SJSA1 (cell line): ENCODE measurements around the gene PEX5L. TPM values are rescaled to one million over a fixed set of nuclear protein-coding genes. Genes with fewer than 3 reads are reported as not detected.

Experiments used
- DNase-seq, 2 experiments: peaks; one replicate each; pipeline ENCODE4 v3.0.0-alpha.2; 2015 to 2020; ENCODE audit warnings: low spot score in 2 of 2, low read depth in 1 of 2
- H3K27ac ChIP-seq: fragments of 250-450 bp; sonication (Bioruptor Pico); 2 replicates; pipeline ENCODE4 v1.5.1; 2020; ENCODE audit warnings: mild to moderate bottlenecking, moderate library complexity
- H3K27me3 ChIP-seq: fragments of 250-450 bp; sonication (Bioruptor Pico); replicated peaks from 2 replicates; pipeline ENCODE4 v1.5.1; 2020; ENCODE audit warnings: mild to moderate bottlenecking, moderate library complexity
- H3K36me3 ChIP-seq: fragments of 250-450 bp; sonication (Bioruptor Pico); 2 replicates; pipeline ENCODE4 v1.5.1; 2020; ENCODE audit warnings: mild to moderate bottlenecking
- H3K4me1 ChIP-seq: fragments of 250-450 bp; sonication (Bioruptor Pico); replicated peaks from 2 replicates; pipeline ENCODE4 v1.6.1; 2021; ENCODE audit warnings: mild to moderate bottlenecking
- H3K4me3 ChIP-seq: fragments of 250-450 bp; sonication (Bioruptor Pico); 2 replicates; pipeline ENCODE4 v1.5.1; 2020; ENCODE audit warnings: mild to moderate bottlenecking
- H3K9me3 ChIP-seq: fragments of 250-450 bp; sonication (Bioruptor Pico); replicated peaks from 2 replicates; pipeline ENCODE4 v1.5.1; 2020; ENCODE audit warnings: mild to moderate bottlenecking
- total RNA-seq: library from RNA; depleted of rRNA; stranded (reverse); fragments of >200 nt; shearing (Covaris generic); gene quantifications from 2 replicates; pipeline ENCODE4 v1.2.3, GENCODE V29; 2014

PEX5L gene
- total RNA-seq, 1 experiment from 2014 or later, result not detected

DNA sequence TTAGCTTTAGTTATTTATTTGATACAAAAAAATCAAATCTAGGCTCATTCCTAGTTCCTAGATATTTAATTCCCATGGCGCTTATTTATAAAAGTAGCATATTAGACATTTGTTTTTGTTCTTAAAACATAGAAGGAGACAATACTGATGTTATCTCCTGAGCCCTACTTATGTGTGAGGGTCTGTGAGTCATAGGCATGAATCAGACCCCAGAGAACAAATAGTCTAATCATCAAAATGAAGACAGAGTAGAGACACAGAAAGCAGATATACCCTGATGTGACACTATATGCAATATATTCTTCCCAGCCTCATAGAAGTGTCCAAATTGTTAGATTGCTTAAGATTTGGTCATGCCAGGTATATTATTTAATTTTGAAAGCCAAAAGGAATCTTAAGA lies 44.9 kb downstream of the PEX5L start:
- Histone ChIP-seq H3K27ac (no peak overlapping the region), H3K36me3 (no peaks in the 10 kb centered on the region), H3K4me3 (no peak overlapping the region), H3K27me3 (no peaks in the 10 kb centered on the region), H3K9me3 (no peaks in the 10 kb centered on the region), H3K4me1 (no peaks in the 10 kb centered on the region)
- DNase-seq, result no peak

DNA sequence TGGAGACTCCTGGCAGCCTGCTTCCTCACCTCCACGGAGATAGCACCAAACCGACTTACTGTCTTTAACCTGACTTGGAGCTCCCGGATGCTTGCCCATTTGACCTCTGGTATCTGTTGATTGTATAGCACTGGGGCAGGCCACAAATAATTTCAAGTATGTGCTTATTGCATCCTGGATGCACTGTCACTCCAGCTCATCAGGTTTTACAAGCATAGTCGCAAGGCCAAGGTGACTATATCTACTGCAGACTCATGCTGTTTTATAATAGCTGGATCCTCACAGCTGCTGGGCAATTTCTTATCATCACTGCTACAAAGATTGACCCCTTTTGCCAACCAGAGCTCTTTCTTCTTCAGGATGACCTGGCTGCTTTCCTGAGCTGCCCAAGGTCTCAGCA lies 45.6 kb downstream of the PEX5L start:
- H3K27me3 ChIP-seq, result no peaks in the 10 kb centered on the region
- DNase-seq, result no peak
- H3K9me3 ChIP-seq, result no peaks in the 10 kb centered on the region
- no peaks in the 10 kb centered on the region for H3K36me3 ChIP-seq
- no peak overlapping the region for H3K27ac ChIP-seq
- H3K4me3 ChIP-seq, result no peak overlapping the region
- no peaks in the 10 kb centered on the region for H3K4me1 ChIP-seq

DNA sequence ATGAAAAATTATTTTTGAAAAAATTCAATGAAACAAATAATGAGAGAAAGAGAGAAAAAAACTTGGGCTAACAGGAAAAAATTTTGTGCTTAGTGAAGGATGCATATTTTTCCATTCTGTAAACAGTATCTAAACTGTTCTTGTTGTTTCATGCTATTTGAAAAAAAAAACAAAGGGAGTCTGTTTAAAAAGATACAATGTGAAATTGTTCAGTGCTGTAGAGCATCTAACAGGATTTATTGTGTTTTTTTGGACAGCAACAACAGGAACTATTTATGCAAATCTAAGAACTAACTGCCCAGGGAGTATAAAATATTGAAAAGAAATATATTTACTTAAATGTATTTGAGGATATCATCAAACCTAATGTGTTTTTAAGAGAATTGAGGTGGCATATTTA lies 55.1 kb downstream of the PEX5L start:
- DNase-seq, result no peak
- H3K36me3 ChIP-seq, result no peaks in the 10 kb centered on the region
- H3K27me3 ChIP-seq, result no peaks in the 10 kb centered on the region
- H3K4me3 ChIP-seq, result no peak overlapping the region
- no peaks in the 10 kb centered on the region for H3K4me1 ChIP-seq
- H3K27ac ChIP-seq, result no peak overlapping the region
- no peaks in the 10 kb centered on the region for H3K9me3 ChIP-seq

DNA sequence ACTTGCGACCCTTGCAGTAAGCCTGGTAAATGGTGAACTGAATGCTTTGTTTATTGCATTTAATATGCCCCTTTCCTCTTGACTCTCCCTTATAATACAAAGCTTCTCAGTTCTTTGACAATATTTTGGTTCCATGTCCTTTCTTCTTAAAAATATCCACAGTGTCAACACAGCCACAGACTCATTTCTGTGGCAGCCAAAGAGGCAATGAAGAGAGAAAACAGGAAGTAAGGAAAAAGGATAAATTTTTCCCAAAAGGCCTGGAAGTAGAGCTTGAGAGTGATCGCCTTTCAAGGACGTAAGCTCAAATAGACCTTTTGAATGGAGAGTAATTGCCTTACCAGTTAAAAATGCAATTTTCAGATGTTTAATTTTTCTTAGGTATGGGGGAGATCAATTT lies 59.4 kb downstream of the PEX5L start:
- no peaks in the 10 kb centered on the region for H3K4me1 ChIP-seq
- no peak for DNase-seq
- no peaks in the 10 kb centered on the region for H3K36me3 ChIP-seq
- H3K4me3 ChIP-seq, result no peak overlapping the region
- no peaks in the 10 kb centered on the region for H3K27me3 ChIP-seq
- H3K27ac ChIP-seq, result no peak overlapping the region
- no peaks in the 10 kb centered on the region for H3K9me3 ChIP-seq

DNA sequence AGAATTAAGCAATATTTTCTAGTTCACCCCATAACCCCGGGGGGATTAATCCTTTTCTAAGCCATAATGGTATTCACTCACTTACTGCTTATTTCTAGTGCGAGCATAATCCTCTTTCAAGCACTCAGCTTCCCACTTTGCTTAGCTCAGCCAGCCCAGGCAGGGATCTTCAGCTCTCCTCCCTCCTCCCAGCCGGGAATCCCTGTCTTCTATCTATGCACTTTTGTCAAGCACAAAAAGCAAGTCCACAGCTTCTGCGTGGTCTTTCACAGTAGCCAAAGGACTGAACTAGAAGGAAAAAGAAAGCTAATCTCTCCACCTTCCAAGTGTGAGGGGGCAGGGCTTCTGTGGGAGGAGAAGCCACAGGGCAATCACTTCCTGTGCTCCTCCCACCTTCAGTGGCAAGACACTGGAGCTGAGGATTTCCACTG lies 62.8 kb downstream of the PEX5L start:
- H3K27ac ChIP-seq, result no peak overlapping the region
- no peaks in the 10 kb centered on the region for H3K4me1 ChIP-seq
- no peaks in the 10 kb centered on the region for H3K27me3 ChIP-seq
- H3K4me3 ChIP-seq, result no peak overlapping the region
- no peak for DNase-seq
- no peaks in the 10 kb centered on the region for H3K36me3 ChIP-seq
- H3K9me3 ChIP-seq, result no peaks in the 10 kb centered on the region

DNA sequence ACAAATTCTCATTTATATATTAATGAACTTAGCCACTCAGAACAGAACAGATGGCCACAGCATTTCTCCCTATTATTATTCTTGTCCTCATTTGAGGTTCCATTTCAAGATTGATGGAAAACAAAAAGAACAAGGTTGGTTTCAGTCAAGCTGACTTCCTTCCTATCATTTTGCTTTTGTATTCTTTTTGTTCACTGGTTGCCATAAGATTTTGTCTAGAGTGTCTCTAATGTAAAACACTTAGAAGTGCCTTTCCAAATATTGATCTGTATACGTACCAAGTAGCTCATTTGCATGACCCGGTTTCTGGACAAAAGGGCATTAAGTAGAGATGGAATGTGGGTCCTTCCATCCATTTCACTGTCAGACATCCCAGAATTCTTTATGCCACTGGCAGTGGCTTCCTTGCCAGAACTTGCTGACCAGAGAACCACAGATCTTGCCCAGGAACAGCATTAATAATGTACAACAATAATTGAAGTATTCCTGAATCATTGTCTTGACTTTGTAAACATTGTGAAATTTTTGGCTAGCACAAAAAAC lies 63.8 kb downstream of the PEX5L start:
- no peaks in the 10 kb centered on the region for H3K27me3 ChIP-seq
- H3K4me1 ChIP-seq, result no peaks in the 10 kb centered on the region
- no peaks in the 10 kb centered on the region for H3K36me3 ChIP-seq
- DNase-seq, result no peak
- no peak overlapping the region for H3K4me3 ChIP-seq
- H3K9me3 ChIP-seq, result no peaks in the 10 kb centered on the region
- H3K27ac ChIP-seq, result no peak overlapping the region

DNA sequence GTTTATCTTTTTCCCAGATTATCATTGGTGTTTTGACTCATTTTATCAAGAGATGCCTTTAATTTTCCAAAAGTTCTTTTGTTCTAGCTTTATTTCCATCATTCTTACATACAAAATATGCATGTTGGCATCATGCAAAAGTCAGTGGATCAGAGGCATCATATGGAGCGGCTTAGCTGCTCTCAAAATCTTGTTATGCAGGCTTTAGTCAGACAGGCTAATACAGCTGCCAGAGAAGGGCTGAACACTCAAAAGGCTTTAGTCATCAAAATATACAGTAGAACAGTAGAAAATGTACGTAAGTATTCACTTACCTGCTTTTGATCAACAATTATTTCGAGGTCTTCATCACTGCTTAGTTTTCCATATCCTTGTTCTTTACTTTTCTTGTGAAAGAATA lies 65.5 kb downstream of the PEX5L start:
- Histone ChIP-seq H3K9me3 (no peaks in the 10 kb centered on the region), H3K4me3 (no peak overlapping the region)
- no peak for DNase-seq

DNA sequence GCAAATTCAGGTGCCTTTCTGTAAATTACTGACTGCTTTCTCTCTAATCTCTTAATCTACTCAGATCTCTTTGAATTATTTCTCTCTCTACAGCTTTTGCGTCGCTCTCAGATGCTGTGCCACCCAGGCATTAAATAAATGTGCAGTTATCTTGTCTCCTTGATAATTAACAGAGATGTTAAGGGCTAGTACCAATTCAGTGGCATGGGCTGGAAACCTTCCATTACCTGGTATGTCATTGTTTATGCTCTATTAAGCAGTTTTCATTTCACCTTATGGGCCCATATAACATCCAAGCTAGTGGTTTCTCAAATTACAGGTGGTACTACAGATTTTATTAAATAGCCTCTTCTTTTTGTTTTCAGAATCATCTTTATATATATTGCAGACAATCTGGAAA lies 66.0 kb downstream of the PEX5L start:
- no peaks in the 10 kb centered on the region for H3K27me3 ChIP-seq
- H3K9me3 ChIP-seq, result no peaks in the 10 kb centered on the region
- H3K4me3 ChIP-seq, result no peak overlapping the region
- H3K27ac ChIP-seq, result no peak overlapping the region
- no peak for DNase-seq
- no peaks in the 10 kb centered on the region for H3K4me1 ChIP-seq
- no peaks in the 10 kb centered on the region for H3K36me3 ChIP-seq

More for the DNA sequence above, 65.5 kb downstream of the PEX5L start:
- no peak overlapping the region for H3K27ac ChIP-seq
- no peaks in the 10 kb centered on the region for H3K36me3 ChIP-seq
- no peaks in the 10 kb centered on the region for H3K27me3 ChIP-seq
- no peaks in the 10 kb centered on the region for H3K4me1 ChIP-seq

DNA sequence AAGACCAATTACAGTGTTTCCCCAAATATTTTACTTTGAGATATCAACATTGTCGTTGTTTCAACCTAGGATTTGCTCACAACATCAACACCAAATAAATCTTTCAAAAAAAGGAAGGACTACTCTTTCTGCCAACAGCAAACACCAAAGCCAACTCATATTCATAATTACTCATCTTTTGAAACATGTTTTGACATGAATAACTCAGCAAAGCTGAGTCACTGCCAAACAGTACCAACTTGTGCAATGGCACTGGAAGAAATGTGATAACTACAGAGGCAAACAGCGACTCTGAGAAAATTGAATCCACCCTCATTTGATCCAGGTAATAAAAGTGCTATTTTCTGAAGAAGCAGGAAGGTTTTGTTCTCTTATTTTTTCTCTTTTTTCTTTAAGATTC lies 67.2 kb downstream of the PEX5L start:
- no peak for DNase-seq
- no peaks in the 10 kb centered on the region for H3K36me3 ChIP-seq
- no peak overlapping the region for H3K4me3 ChIP-seq
- no peaks in the 10 kb centered on the region for H3K4me1 ChIP-seq
- H3K27me3 ChIP-seq, result no peaks in the 10 kb centered on the region
- no peak overlapping the region for H3K27ac ChIP-seq
- no peaks in the 10 kb centered on the region for H3K9me3 ChIP-seq

DNA sequence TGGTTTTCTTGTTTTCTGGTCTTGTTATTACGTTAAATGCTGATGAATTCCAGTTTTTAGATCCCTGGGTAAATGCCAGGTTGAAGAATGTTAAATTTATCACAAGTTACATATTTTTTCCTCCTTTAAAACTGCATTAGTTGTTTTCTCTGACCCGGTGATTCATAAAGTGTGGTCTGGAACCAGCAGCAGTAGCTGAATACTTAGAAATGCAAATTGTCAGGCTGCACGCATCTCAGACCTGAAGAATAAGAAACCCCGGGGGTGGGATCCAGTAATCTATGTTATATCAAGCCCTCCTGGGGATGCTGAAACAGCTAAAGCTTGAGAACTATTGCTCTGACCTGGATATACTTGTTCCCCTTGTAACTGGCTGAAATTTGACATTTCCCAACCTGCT lies 69.1 kb downstream of the PEX5L start:
- Histone ChIP-seq H3K27ac (no peak overlapping the region), H3K36me3 (no peaks in the 10 kb centered on the region), H3K9me3 (no peaks in the 10 kb centered on the region), H3K4me3 (no peak overlapping the region), H3K4me1 (no peaks in the 10 kb centered on the region), H3K27me3 (no peaks in the 10 kb centered on the region)
- DNase-seq, result no peak

DNA sequence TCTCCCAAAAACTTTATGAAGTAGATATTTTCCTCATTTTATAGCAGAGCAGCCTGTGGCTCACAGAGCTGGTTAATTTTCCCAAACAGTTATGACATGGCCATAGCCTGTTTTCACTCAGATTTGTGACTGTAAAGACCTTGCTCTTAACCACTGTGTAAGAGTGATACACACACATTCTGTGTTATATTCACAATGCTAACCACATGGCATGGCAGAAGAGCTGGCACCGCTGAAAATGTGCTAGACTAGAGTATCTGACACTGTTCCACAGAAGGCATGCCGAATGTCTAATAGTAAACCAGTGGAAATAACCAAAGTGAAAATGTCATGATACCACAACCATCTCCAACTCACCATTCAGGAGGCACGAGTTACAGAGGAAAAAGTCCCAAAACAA lies 71.8 kb downstream of the PEX5L start:
- Histone ChIP-seq H3K27me3 (no peaks in the 10 kb centered on the region), H3K4me1 (no peaks in the 10 kb centered on the region), H3K4me3 (no peak overlapping the region), H3K36me3 (no peaks in the 10 kb centered on the region), H3K9me3 (no peaks in the 10 kb centered on the region), H3K27ac (no peak overlapping the region)
- no peak for DNase-seq

DNA sequence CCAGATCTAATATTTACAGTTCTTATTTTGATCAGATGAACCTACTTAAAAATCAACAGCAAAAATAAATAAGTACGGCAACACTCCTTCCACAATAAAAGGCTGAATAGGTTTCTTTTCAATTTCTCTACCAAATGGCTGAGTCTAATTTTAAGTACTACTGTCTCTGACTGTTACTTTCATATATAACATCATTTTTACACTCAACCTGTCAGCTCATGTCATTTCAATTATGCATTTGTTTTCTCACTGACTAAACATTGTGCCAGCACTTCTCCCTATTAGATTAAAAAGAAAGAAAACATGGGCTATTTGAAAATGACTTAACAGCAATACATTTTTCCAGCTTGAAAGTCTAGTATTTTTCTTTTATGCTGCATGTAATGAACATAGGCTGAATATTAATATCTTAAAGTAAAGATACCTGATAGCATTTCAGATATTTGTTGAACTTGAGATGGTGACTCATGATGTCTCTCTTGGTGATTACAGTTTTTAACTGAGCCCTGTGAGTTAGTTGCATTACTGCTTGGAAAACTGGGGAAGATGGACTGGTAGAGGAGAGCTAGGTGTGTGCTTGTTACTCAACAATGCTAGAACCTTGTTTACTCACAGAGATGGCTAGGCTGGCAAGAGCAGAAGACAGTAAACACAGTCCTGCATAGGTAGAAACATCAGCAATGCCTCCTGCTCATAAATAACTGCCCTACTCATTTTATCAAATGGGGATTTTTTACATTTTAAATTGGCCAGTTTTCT lies 73.9 kb downstream of the PEX5L start:
- no peaks in the 10 kb centered on the region for H3K27me3 ChIP-seq
- no peak overlapping the region for H3K4me3 ChIP-seq
- no peak overlapping the region for H3K27ac ChIP-seq
- H3K9me3 ChIP-seq, result no peaks in the 10 kb centered on the region
- H3K36me3 ChIP-seq, result no peaks in the 10 kb centered on the region
- no peaks in the 10 kb centered on the region for H3K4me1 ChIP-seq
- DNase-seq, result no peak

DNA sequence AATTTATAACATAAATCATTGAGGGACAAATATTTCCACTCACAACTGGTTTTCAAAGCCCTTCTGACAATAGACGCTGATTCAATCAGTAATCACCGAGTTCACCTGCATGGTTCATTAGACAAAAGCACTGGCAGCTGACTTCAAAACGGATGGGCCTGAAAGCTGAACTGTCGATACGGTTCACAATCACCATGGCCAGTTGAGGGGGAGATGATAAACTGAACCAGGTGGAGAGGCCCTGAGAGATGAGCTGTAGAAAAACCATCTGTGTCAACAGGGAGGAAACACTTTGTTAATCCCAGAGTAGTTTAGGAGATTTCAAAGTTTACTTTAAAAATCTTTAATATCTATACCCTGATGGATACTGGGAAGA lies 75.0 kb downstream of the PEX5L start:
- Histone ChIP-seq H3K36me3 (no peaks in the 10 kb centered on the region), H3K27ac (no peak overlapping the region), H3K27me3 (no peaks in the 10 kb centered on the region), H3K4me3 (no peak overlapping the region), H3K9me3 (no peaks in the 10 kb centered on the region), H3K4me1 (no peaks in the 10 kb centered on the region)
- DNase-seq, result no peak

DNA sequence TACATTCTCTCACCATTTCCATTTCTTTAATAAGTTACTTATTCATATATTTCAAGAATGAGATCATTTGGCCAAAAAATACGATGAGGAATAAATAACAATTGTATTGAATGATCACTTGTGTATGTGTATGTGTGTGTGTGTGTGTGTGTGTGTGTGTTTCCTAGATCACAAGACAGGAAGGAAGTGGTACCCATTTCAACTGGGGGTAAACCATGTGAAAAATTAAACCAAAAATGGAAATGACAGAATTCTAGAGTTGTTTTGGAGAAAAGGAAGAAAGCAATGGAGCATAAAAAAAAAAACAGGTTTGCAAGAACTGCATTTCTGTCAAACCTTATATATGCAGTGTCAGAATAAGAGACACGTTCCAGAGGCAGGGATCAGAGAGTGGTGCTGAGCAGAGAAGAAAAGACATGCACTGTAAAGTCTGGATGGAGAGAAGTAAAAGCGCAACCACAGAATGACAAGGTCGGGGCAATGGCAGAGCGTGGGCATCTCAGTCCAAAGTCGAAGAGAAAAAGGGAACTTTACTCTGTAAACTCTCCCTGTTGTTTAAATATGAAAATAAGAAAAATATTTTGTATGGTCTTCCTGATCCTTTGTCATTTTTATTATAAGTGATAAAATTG lies 75.5 kb downstream of the PEX5L start:
- H3K9me3 ChIP-seq, result no peaks in the 10 kb centered on the region
- H3K36me3 ChIP-seq, result no peaks in the 10 kb centered on the region
- no peak overlapping the region for H3K4me3 ChIP-seq
- no peak for DNase-seq
- H3K27ac ChIP-seq, result no peak overlapping the region
- no peaks in the 10 kb centered on the region for H3K27me3 ChIP-seq
- H3K4me1 ChIP-seq, result no peaks in the 10 kb centered on the region
